Measurements from ENCODE around the gene SORCS1.

SORCS1 gene

GRCh38 chr10:106959521-106959920, 205.0 kb downstream of the SORCS1 start:
- 82% methylated on average over 2 of the region's 3 CpGs for WGBS
- H3K27me3 ChIP-seq (ENCODE audit: insufficient read depth, low read length): no peaks in the 10 kb centered on the region
- no peak overlapping the region for H3K27ac ChIP-seq (ENCODE audit: low read depth, low read length)
- H3K9ac ChIP-seq (ENCODE audit: low read depth, low read length): no peak overlapping the region
- no peaks in the 10 kb centered on the region for H3K9me3 ChIP-seq (ENCODE audit: insufficient read depth, low read depth, low read length)
- H3K4me1 ChIP-seq (ENCODE audit: insufficient read depth, low read length): 0 out of 2 replicates have a peak, but pooled peaks cover 2% of the 10 kb centered on the region
- H3K36me3 ChIP-seq (ENCODE audit: insufficient read depth, low read length): no peaks in the 10 kb centered on the region
- H3K4me3 ChIP-seq (ENCODE audit: low read length): no peak overlapping the region

GRCh38 chr10:106958589-106959361, 205.7 kb downstream of the SORCS1 start:
- no peaks in the 10 kb centered on the region for H3K36me3 ChIP-seq (ENCODE audit: insufficient read depth, low read length)
- H3K4me1 ChIP-seq (ENCODE audit: insufficient read depth, low read length): 0 out of 2 replicates have a peak, but pooled peaks cover 2% of the 10 kb centered on the region
- no peak overlapping the region for H3K4me3 ChIP-seq (ENCODE audit: low read length)
- 89% methylated on average over 11 of the region's 11 CpGs for WGBS
- no peak overlapping the region for H3K27ac ChIP-seq (ENCODE audit: low read depth, low read length)
- no peak overlapping the region for H3K9ac ChIP-seq (ENCODE audit: low read depth, low read length)
- no peaks in the 10 kb centered on the region for H3K27me3 ChIP-seq (ENCODE audit: insufficient read depth, low read length)
- no peaks in the 10 kb centered on the region for H3K9me3 ChIP-seq (ENCODE audit: insufficient read depth, low read depth, low read length)

GRCh38 chr10:106957823-106958588, 206.5 kb downstream of the SORCS1 start:
- Histone ChIP-seq H3K4me1 (ENCODE audit: insufficient read depth, low read length) (0 out of 2 replicates have a peak, but pooled peaks cover 2% of the 10 kb centered on the region), H3K27ac (ENCODE audit: low read depth, low read length) (no peak overlapping the region), H3K9me3 (ENCODE audit: insufficient read depth, low read depth, low read length) (no peaks in the 10 kb centered on the region), H3K36me3 (ENCODE audit: insufficient read depth, low read length) (no peaks in the 10 kb centered on the region), H3K4me3 (ENCODE audit: low read length) (no peak overlapping the region), H3K9ac (ENCODE audit: low read depth, low read length) (no peak overlapping the region), H3K27me3 (ENCODE audit: insufficient read depth, low read length) (no peaks in the 10 kb centered on the region)
- WGBS: 92% methylated on average over 12 of the region's 12 CpGs

- H3K27me3 ChIP-seq (ENCODE audit: insufficient read depth, low read length): no peaks in the 10 kb centered on the region
- WGBS: 64% methylated on average over 4 of the region's 4 CpGs
Measured at GRCh38 chr10:106956216-106956915, 208.1 kb downstream of the SORCS1 start.

GRCh38 chr10:106955133-106955532, 209.4 kb downstream of the SORCS1 start:
- H3K9me3 ChIP-seq (ENCODE audit: insufficient read depth, low read depth, low read length): 0 out of 2 replicates have a peak, but pooled peaks cover 4% of the 10 kb centered on the region
- H3K4me1 ChIP-seq (ENCODE audit: insufficient read depth, low read length): 0 out of 2 replicates have a peak, but pooled peaks cover 2% of the 10 kb centered on the region
- H3K27me3 ChIP-seq (ENCODE audit: insufficient read depth, low read length): no peaks in the 10 kb centered on the region
- no peaks in the 10 kb centered on the region for H3K36me3 ChIP-seq (ENCODE audit: insufficient read depth, low read length)
- no peak overlapping the region for H3K9ac ChIP-seq (ENCODE audit: low read depth, low read length)
- H3K4me3 ChIP-seq (ENCODE audit: low read length): no peak overlapping the region
- 96% methylated on average over 8 of the region's 9 CpGs for WGBS
- no peak overlapping the region for H3K27ac ChIP-seq (ENCODE audit: low read depth, low read length)

More at GRCh38 chr10:106956216-106956915, 208.1 kb downstream of the SORCS1 start:
- Histone ChIP-seq H3K4me1 (ENCODE audit: insufficient read depth, low read length) (0 out of 2 replicates have a peak, but pooled peaks cover 2% of the 10 kb centered on the region), H3K36me3 (ENCODE audit: insufficient read depth, low read length) (no peaks in the 10 kb centered on the region), H3K4me3 (ENCODE audit: low read length) (no peak overlapping the region), H3K9me3 (ENCODE audit: insufficient read depth, low read depth, low read length) (0 out of 2 replicates have a peak, but pooled peaks cover 4% of the 10 kb centered on the region), H3K27ac (ENCODE audit: low read depth, low read length) (no peak overlapping the region), H3K9ac (ENCODE audit: low read depth, low read length) (no peak overlapping the region)

- WGBS: 100% methylated on average over 1 of the region's 1 CpG
- no peak overlapping the region for H3K9ac ChIP-seq (ENCODE audit: low read depth, low read length)
Measured at GRCh38 chr10:106952033-106952432, 212.5 kb downstream of the SORCS1 start.

GRCh38 chr10:106949680-106950478, 214.6 kb downstream of the SORCS1 start:
- Histone ChIP-seq H3K4me1 (ENCODE audit: insufficient read depth, low read length) (no peaks in the 10 kb centered on the region), H3K9ac (ENCODE audit: low read depth, low read length) (no peak overlapping the region), H3K27ac (ENCODE audit: low read depth, low read length) (no peak overlapping the region), H3K9me3 (ENCODE audit: insufficient read depth, low read depth, low read length) (0 out of 2 replicates have a peak, but pooled peaks cover 4% of the 10 kb centered on the region), H3K4me3 (ENCODE audit: low read length) (no peak overlapping the region), H3K36me3 (ENCODE audit: insufficient read depth, low read length) (no peaks in the 10 kb centered on the region), H3K27me3 (ENCODE audit: insufficient read depth, low read length) (no peaks in the 10 kb centered on the region)
- WGBS: 97% methylated on average over 5 of the region's 5 CpGs

More at GRCh38 chr10:106952033-106952432, 212.5 kb downstream of the SORCS1 start:
- H3K4me1 ChIP-seq (ENCODE audit: insufficient read depth, low read length): 0 out of 2 replicates have a peak, but pooled peaks cover 2% of the 10 kb centered on the region
- no peak overlapping the region for H3K4me3 ChIP-seq (ENCODE audit: low read length)
- 0 out of 2 replicates have a peak, but pooled peaks cover 4% of the 10 kb centered on the region for H3K9me3 ChIP-seq (ENCODE audit: insufficient read depth, low read depth, low read length)
- no peaks in the 10 kb centered on the region for H3K27me3 ChIP-seq (ENCODE audit: insufficient read depth, low read length)
- H3K27ac ChIP-seq (ENCODE audit: low read depth, low read length): no peak overlapping the region
- H3K36me3 ChIP-seq (ENCODE audit: insufficient read depth, low read length): no peaks in the 10 kb centered on the region

GRCh38 chr10:106947643-106948042, 216.9 kb downstream of the SORCS1 start:
- Histone ChIP-seq H3K27ac (ENCODE audit: low read depth, low read length) (no peak overlapping the region), H3K4me3 (ENCODE audit: low read length) (no peak overlapping the region), H3K9ac (ENCODE audit: low read depth, low read length) (no peak overlapping the region), H3K9me3 (ENCODE audit: insufficient read depth, low read depth, low read length) (0 out of 2 replicates have a peak, but pooled peaks cover 4% of the 10 kb centered on the region), H3K27me3 (ENCODE audit: insufficient read depth, low read length) (no peaks in the 10 kb centered on the region), H3K4me1 (ENCODE audit: insufficient read depth, low read length) (no peaks in the 10 kb centered on the region), H3K36me3 (ENCODE audit: insufficient read depth, low read length) (no peaks in the 10 kb centered on the region)
- 100% methylated on average over 2 of the region's 3 CpGs for WGBS

- H3K27ac ChIP-seq (ENCODE audit: low read depth, low read length): no peak overlapping the region
- H3K36me3 ChIP-seq (ENCODE audit: insufficient read depth, low read length): no peaks in the 10 kb centered on the region
- no peaks in the 10 kb centered on the region for H3K27me3 ChIP-seq (ENCODE audit: insufficient read depth, low read length)
- WGBS: 89% methylated on average over 3 of the region's 4 CpGs
- no peak overlapping the region for H3K4me3 ChIP-seq (ENCODE audit: low read length)
- no peaks in the 10 kb centered on the region for H3K9me3 ChIP-seq (ENCODE audit: insufficient read depth, low read depth, low read length)
- H3K4me1 ChIP-seq (ENCODE audit: insufficient read depth, low read length): no peaks in the 10 kb centered on the region
- H3K9ac ChIP-seq (ENCODE audit: low read depth, low read length): no peak overlapping the region
Measured at GRCh38 chr10:106942035-106942662, 222.4 kb downstream of the SORCS1 start.
